ENCODE results near the gene NUMA1. TPM values are rescaled to one million over a fixed set of nuclear protein-coding genes. Genes with fewer than 3 reads are reported as not detected.

Gene NUMA1, protein sequence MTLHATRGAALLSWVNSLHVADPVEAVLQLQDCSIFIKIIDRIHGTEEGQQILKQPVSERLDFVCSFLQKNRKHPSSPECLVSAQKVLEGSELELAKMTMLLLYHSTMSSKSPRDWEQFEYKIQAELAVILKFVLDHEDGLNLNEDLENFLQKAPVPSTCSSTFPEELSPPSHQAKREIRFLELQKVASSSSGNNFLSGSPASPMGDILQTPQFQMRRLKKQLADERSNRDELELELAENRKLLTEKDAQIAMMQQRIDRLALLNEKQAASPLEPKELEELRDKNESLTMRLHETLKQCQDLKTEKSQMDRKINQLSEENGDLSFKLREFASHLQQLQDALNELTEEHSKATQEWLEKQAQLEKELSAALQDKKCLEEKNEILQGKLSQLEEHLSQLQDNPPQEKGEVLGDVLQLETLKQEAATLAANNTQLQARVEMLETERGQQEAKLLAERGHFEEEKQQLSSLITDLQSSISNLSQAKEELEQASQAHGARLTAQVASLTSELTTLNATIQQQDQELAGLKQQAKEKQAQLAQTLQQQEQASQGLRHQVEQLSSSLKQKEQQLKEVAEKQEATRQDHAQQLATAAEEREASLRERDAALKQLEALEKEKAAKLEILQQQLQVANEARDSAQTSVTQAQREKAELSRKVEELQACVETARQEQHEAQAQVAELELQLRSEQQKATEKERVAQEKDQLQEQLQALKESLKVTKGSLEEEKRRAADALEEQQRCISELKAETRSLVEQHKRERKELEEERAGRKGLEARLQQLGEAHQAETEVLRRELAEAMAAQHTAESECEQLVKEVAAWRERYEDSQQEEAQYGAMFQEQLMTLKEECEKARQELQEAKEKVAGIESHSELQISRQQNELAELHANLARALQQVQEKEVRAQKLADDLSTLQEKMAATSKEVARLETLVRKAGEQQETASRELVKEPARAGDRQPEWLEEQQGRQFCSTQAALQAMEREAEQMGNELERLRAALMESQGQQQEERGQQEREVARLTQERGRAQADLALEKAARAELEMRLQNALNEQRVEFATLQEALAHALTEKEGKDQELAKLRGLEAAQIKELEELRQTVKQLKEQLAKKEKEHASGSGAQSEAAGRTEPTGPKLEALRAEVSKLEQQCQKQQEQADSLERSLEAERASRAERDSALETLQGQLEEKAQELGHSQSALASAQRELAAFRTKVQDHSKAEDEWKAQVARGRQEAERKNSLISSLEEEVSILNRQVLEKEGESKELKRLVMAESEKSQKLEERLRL (N-terminal part only)
- 13.6 and 15.7 TPM in 2 replicates for polyA plus RNA-seq

DNA sequence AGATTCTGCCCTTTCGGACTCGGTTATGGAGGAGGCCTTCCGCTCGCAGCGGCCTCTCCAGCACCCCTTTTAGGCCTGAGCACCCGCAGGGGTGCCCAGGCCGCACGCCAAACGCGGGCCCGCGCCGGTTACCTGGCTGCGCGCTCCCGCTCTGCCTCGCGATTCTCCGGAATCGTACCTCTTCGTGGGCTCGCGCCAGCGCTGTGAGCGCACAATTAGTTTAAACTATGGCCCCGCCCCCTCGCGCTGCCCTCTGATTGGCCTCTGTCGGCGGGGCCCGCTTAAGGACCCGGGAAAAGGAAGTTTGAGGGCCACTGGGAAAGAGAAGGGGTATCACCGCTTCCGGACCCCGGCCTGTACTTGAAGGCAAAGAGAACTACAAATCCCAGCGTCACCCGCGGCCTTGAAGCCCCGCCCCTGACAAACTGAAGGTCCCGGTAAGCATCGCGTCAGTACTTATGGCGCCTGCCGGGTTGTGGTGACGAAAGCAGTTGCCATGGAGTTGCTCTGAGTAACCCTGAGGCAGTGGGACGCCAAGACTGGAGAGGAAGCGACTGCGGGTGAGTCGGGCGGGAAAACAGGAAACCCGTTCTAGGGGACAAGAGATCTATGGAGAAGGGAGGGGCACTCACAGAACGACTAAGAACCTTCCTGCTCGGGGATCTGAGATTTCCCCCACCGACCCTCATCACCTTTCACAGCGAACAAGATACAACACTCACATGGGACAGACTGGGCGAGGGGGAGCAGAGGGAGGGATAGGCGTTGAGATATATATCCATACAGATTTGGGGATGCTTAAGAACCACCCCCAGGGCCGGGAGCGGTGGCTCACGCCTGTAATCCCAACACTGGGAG, at the start of gene NUMA1, which contains the start of gene LRRC51:
NUMA1 (minus strand) TSS at position 217 of the 858 bp plus-strand sequence. CDS start 44,599 bp downstream, outside the sequence.
LRRC51 (plus strand) TSS at position 525 of the 858 bp plus-strand sequence. CDS start 8,234 bp downstream, outside the sequence.

DNA sequence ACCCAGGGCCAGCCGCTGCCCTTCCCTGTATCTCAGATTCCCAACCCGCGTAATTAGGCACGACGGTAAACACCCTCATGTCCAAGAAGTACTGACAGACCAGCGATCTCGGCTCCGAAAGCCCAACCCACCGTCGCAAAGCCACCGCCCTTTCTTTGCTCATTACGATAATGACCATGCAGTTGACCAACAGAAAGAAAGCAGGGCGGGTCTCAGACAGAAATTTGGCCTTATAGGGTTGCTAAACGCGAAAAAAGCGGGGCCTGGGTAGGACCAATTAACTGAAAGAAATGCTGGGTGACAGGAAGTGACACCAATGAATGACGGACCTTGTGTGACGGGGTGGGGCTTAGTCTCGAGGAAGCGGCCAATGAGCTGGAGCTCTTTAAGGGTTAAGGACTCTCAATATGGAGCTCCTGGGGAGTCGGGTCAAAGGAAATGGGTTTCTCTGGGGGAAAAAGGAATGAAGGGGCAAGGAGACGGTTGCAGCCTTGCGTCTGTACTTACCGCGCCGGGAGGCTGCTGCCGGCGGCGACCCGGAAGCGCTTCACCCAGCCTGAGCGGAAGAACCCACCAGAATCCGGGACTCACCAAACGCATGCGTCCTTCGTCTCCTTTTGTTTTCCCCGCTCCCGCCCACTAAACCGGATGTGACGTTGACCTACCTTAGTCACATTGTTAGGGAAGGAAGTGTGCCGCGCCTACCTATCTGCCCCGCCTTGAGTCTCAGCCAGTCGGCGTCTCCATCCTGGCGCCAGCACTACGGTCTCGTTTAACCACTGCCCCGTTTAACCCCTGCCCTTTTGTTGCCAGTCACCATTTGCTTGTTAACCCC, 32.0 kb upstream of the NUMA1 start, which contains the start of gene ANAPC15:
ANAPC15 (minus strand) TSS at position 553 of the 835 bp plus-strand sequence. CDS start 1,419 bp downstream, outside the sequence.

DNA sequence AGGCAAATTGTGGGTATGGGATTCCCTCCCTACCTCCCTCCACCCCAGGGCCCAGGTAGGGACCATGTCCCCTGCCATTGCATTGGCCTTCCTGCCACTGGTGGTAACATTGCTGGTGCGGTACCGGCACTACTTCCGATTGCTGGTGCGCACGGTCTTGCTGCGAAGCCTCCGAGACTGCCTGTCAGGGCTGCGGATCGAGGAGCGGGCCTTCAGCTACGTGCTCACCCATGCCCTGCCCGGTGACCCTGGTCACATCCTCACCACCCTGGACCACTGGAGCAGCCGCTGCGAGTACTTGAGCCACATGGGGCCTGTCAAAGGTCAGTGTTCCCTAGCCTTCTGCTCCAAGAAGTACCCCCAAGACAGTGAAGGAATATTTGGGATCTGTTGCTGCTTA, 25.5 kb upstream of the NUMA1 start, which contains the start of gene TOMT:
TOMT (plus strand) TSS at position 37 of the 400 bp plus-strand sequence; CDS start at position 65, 28 bp downstream.

DNA sequence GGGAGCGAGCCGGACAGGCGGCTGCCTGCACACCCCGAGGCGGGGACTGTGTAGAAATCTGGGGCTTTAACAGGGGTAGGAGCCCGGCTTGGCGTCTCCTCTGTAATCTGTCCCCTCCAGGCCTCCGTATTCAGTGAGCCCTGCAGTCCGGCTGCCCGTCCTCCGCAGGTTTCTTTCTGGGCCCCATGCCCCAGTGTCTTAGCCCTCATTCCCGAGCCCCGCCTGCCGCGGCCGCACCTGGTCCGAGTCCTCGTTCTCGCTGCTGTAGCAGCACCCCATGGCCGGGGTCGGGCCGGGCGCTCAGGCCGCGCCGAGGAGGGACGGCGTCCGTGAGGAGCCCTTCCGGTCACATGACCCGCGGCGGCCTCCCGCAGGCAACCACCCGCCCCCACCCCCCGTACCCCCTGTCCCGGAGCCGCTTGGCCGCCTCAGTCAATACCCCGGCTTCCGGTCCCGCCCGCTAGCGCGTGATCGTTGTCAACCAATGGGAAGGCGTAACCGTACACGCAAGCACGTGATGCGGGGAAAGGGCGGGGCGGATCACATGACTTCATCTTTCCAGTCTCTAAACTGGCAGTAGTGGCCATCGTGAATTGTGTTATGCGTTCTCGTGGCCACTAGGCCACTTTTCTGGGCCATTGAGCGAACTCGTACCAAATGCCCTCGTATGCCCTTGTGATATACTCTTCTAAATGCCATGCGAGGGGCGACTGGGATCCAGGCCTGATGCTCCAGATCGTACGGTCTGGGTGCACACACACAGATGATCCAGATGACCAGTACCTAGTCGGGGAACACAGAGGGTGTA, 22.8 kb upstream of the NUMA1 start, which contains the start of gene LAMTOR1:
LAMTOR1 (minus strand) TSS at position 352 of the 808 bp plus-strand sequence; CDS start at position 279, 73 bp downstream.

DNA sequence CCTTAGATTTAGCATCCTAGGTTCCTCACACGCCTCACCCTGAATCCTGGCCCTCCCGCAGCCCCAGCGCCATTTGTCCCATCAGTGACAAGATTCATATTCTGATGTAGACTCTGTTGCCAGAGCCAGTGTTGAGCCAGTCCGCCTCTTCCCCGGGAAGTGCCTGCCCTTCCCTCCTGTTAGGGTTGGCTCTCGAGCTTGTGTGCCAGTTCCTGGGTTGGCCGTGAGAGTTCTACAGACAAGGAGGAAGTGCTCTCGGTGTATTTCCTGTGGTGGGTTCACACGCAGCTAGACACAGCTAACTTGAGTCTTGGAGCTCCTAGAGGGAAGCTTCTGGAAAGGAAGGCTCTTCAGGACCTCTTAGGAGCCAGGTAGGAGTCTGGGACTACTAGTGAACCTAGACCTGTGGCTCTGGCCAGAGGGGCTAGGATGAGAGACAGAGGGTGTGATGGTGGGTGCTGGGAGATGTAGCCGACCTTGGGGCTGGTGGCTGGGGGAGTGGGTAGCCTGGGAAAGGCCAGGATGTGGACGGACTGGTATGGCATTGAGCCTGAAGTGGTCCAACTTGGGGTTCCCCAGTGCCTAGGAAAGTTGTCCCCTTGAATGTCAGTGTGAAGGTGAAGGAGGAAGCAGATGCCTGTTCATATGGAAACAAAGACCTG, 81.6 kb downstream of the NUMA1 start, which contains the start of gene IL18BP:
IL18BP (plus strand) TSS at position 261 of the 662 bp plus-strand sequence. CDS start 1,076 bp downstream, outside the sequence.

Other genes starting within 250 kb of the NUMA1 start
- gene DEFB108B, start 247.3 kb downstream of the NUMA1 start, polyA plus RNA-seq: not detected in 2 replicates
- not detected in 2 replicates for gene DEFB131B, start 202.1 kb downstream of the NUMA1 start, polyA plus RNA-seq
- 2.5 and 10.6 TPM in 2 replicates for gene XNDC1N, start 151.9 kb downstream of the NUMA1 start, polyA plus RNA-seq
- 1.7 and 4.5 TPM in 2 replicates for gene RNF121, start 151.5 kb downstream of the NUMA1 start, polyA plus RNA-seq
- gene IL18BP, start 81.6 kb downstream of the NUMA1 start, polyA plus RNA-seq: 0.92 and 1.7 TPM in 2 replicates
- 2.0 and 13.2 TPM in 2 replicates for gene LRRC51, start 308 bp upstream of the NUMA1 start, polyA plus RNA-seq
- gene LAMTOR1, start 22.8 kb upstream of the NUMA1 start, polyA plus RNA-seq: 53.8 and 85.9 TPM in 2 replicates
- not detected in 2 replicates for gene TOMT, start 25.4 kb upstream of the NUMA1 start, polyA plus RNA-seq
- 61.7 and 111 TPM in 2 replicates for gene ANAPC15, start 32.2 kb upstream of the NUMA1 start, polyA plus RNA-seq
- gene FOLR3, start 55.2 kb upstream of the NUMA1 start, polyA plus RNA-seq: not detected in 2 replicates
- not detected in 2 replicates for gene FOLR1, start 111.6 kb upstream of the NUMA1 start, polyA plus RNA-seq
- gene FOLR2, start 136.3 kb upstream of the NUMA1 start, polyA plus RNA-seq: not detected in 2 replicates
- 0.10 and 0.70 TPM in 2 replicates for gene INPPL1, start 144.2 kb upstream of the NUMA1 start, polyA plus RNA-seq
- gene PHOX2A, start 163.6 kb upstream of the NUMA1 start, polyA plus RNA-seq: not detected in 2 replicates

All from Purkinje cell (primary cell).